GM12864 (cell line): ENCODE measurements around the gene SFXN3.

Source experiments
- DNase-seq: peaks from one replicate; pipeline ENCODE4 v3.0.0-alpha.2; 2011; ENCODE audit warnings: low read depth
- H3K4me3 ChIP-seq: 2 replicates; pipeline ENCODE4 v1.5.1; 2011; ENCODE audit warnings: mild to moderate bottlenecking, low read depth, low read length, control low read depth
- CTCF ChIP-seq: IDR thresholded peaks from 2 replicates; pipeline ENCODE4 v1.5.1; 2011; ENCODE audit warnings: low read depth, mild to moderate bottlenecking, moderate library complexity, low read length, control low read depth, inconsistent platforms; ENCODE audit errors: missing control alignments

The SFXN3 gene

GRCh38 chr10:101060951-101061623, 30.1 kb downstream of the SFXN3 start:
- DNase-seq = peak; percentile 69
- TF ChIP-seq CTCF = no peak
- peak overlapping the region; percentile 75 for H3K4me3 ChIP-seq

GRCh38 chr10:101061624-101062231, 30.7 kb downstream of the SFXN3 start, which contains the start of gene KAZALD1:
TSS of gene KAZALD1 (plus strand) at chr10:101061989. CDS start at chr10:101062593, 604 bp downstream.
- peak within 1 kb of the TSS; percentile 75 for H3K4me3 ChIP-seq
- no peak for DNase-seq
- no peak for TF ChIP-seq CTCF

- H3K4me3 ChIP-seq = peak overlapping the region; percentile 37
- TF ChIP-seq CTCF = peak; percentile 60
- DNase-seq = no peak
These were observed 31.4 kb downstream of the SFXN3 start for GRCh38 chr10:101062232-101063049.

GRCh38 chr10:101063050-101063525, 32.1 kb downstream of the SFXN3 start:
- TF ChIP-seq CTCF = no peak
- DNase-seq = no peak
- peak overlapping the region; percentile 37 for H3K4me3 ChIP-seq

GRCh38 chr10:101063548-101064414, 32.7 kb downstream of the SFXN3 start:
- H3K4me3 ChIP-seq = no peak overlapping the region
- no peak for DNase-seq
- TF ChIP-seq CTCF = no peak

- DNase-seq = no peak
- H3K4me3 ChIP-seq = no peak overlapping the region
- no peak for TF ChIP-seq CTCF
These were observed 33.5 kb downstream of the SFXN3 start for GRCh38 chr10:101064415-101065030.
